GM23248 (cell line): Measurements from ENCODE around the gene VAV2.

Experiments used
- EZH2 ChIP-seq: fragments of 200-600 bp; sonication (generic); IDR thresholded peaks from 2 replicates; pipeline ENCODE4 v1.6.1; 2018; ENCODE audit warnings: antibody characterized with exemption, mild to moderate bottlenecking; ENCODE audit not compliant: insufficient read depth, poor library complexity, severe bottlenecking
- EZH2phosphoT487 ChIP-seq: fragments of 200-600 bp; sonication (generic); IDR thresholded peaks from 2 replicates; pipeline ENCODE4 v1.6.1; 2018; ENCODE audit warnings: antibody characterized with exemption, moderate library complexity, mild to moderate bottlenecking, low read depth; ENCODE audit not compliant: insufficient read depth

- TF ChIP-seq EZH2, result no peak
- TF ChIP-seq EZH2phosphoT487, result no peak
These were observed 81.1 kb downstream of the VAV2 start for GRCh38 chr9:133910855-133911514.
